ENCODE results near the gene VASN. TPM values are rescaled to one million over a fixed set of nuclear protein-coding genes. Genes with fewer than 3 reads are reported as not detected.
A peak's percentile ranks its signal among the peaks of the same experiment; 100 is the strongest.

VASN gene
- total RNA-seq (10 to 100 TPM in 8 of 9 donors, 1 to 10 TPM in 1; 2.2 to 44.7 (median 21.7) TPM), polyA plus RNA-seq (10 to 100 TPM in 2 of 3 donors, under 1 TPM in 1; 0.77 to 23.9 (median 15.5) TPM)
- long read RNA-seq, donor 1: 0 reads
- long read RNA-seq, donor 2, partial matches to known transcripts: 0 of 2 reads
- long read RNA-seq, donor 2, other reads (novel, unspliced or antisense): 0 of 2 reads
- long read RNA-seq, donor 3, partial matches to known transcripts: 0 of 1 reads
- long read RNA-seq, donor 3, other reads (novel, unspliced or antisense): 0 of 1 reads
- long read RNA-seq, donor 4, partial matches to known transcripts: 0 of 5 reads
- long read RNA-seq, donor 4, other reads (novel, unspliced or antisense): 3 of 5 reads
- long read RNA-seq, donor 5, transcript VASN-201 (2 exons, 2,806 nt): major isoform, 149 of 160 reads
- long read RNA-seq, donor 5, partial matches to known transcripts: 11 of 160 reads
- long read RNA-seq, donor 5, other reads (novel, unspliced or antisense): 0 of 160 reads
- long read RNA-seq, donor 6, partial matches to known transcripts: 0 of 2 reads
- long read RNA-seq, donor 6, other reads (novel, unspliced or antisense): 1 of 2 reads
- long read RNA-seq, donor 7, partial matches to known transcripts: 0 of 3 reads
- long read RNA-seq, donor 7, other reads (novel, unspliced or antisense): 0 of 3 reads
- long read RNA-seq, donor 8, partial matches to known transcripts: 0 of 2 reads
- long read RNA-seq, donor 8, other reads (novel, unspliced or antisense): 0 of 2 reads
- long read RNA-seq, donor 9, partial matches to known transcripts: 0 of 1 reads
- long read RNA-seq, donor 9, other reads (novel, unspliced or antisense): 0 of 1 reads
- long read RNA-seq, donor 10, partial matches to known transcripts: 0 of 2 reads
- long read RNA-seq, donor 10, other reads (novel, unspliced or antisense): 0 of 2 reads

- H3K36me3 ChIP-seq (replicated peaks in 1 of 2): no peaks in the 10 kb centered on the region
- H3K27ac ChIP-seq: peak within 1 kb of the TSS in 4 of 5 donors; percentile 37 to 90 (median 68)
- H3K9me3 ChIP-seq (replicated peaks in 1 of 3): no peaks in the 10 kb centered on the region
- intact Hi-C loops (cut with DNase I): no loop called here
- H3K27me3 ChIP-seq: no peaks in the 10 kb centered on the region
- peaks cover 30 to 59% of the 10 kb centered on the region in 2 donors for H3K4me1 ChIP-seq (replicated peaks in 1 of 2)
- peak; percentile 76 to 87 (median 82) for DNase-seq
- peak within 1 kb of the TSS in 3 of 4 donors; percentile 29 to 60 (median 42) for H3K4me3 ChIP-seq
- 2 to 22% (median 11%) methylated on average over 5 to 50 of the region's 50 CpGs for WGBS, 4 donors
- peak; percentile 92 to 93 for TF ChIP-seq POLR2A (IDR thresholded peaks at IDR 0.05)
- TF ChIP-seq CTCF (IDR thresholded peaks at IDR 0.05): no peak
These were observed at the start of gene VASN for GRCh38 chr16:4371357-4372000. VASN (plus strand) TSS chr16:4371848; CDS start chr16:4380878, 9,030 bp downstream.

- DNase-seq: no peak
- no peaks in the 10 kb centered on the region for H3K9me3 ChIP-seq (replicated peaks in 1 of 3)
- H3K36me3 ChIP-seq (replicated peaks in 1 of 2): no peaks in the 10 kb centered on the region
- H3K4me3 ChIP-seq: no peak overlapping the region
- no peaks in the 10 kb centered on the region for H3K27me3 ChIP-seq
- intact Hi-C loops (cut with DNase I): no loop called here
- TF ChIP-seq CTCF (IDR thresholded peaks at IDR 0.05) (no peak), POLR2A (IDR thresholded peaks at IDR 0.05) (no peak)
- H3K27ac ChIP-seq: peak overlapping the region in 4 of 5 donors; percentile 70 to 97 (median 90)
- peaks cover 80 to 88% of the 10 kb centered on the region in 2 donors for H3K4me1 ChIP-seq (replicated peaks in 1 of 2)
- 76 to 80% (median 79%) methylated on average over 6 to 30 of the region's 30 CpGs for WGBS, 4 donors
These were observed 49.3 kb upstream of the VASN start for GRCh38 chr16:4322121-4323052.

GRCh38 chr16:4323071-4323844, 48.4 kb upstream of the VASN start:
- Histone ChIP-seq H3K27ac (peak overlapping the region; percentile 54 to 97 (median 89)), H3K9me3 (replicated peaks in 1 of 3) (no peaks in the 10 kb centered on the region), H3K36me3 (replicated peaks in 1 of 2) (no peaks in the 10 kb centered on the region), H3K27me3 (no peaks in the 10 kb centered on the region), H3K4me3 (peak overlapping the region in 1 of 4 donors; percentile 23), H3K4me1 (replicated peaks in 1 of 2) (peaks cover 79 to 88% of the 10 kb centered on the region in 2 donors)
- intact Hi-C loops (cut with DNase I): no loop called here
- TF ChIP-seq CTCF (IDR thresholded peaks at IDR 0.05): no peak
- TF ChIP-seq POLR2A (IDR thresholded peaks at IDR 0.05): no peak
- peak in 6 of 7 donors; percentile 68 to 80 (median 75) for DNase-seq
- WGBS, 4 donors: 39 to 68% (median 44%) methylated on average over 2 to 21 of the region's 21 CpGs
